B cell (primary cell): Measurements from ENCODE around the gene SCGB2A2. TPM values are rescaled to one million over a fixed set of nuclear protein-coding genes. Genes with fewer than 3 reads are reported as not detected.

Experiments
- ATAC-seq: fragments of 200-7000 bp; cut with Tn5 transposase; one replicate; pipeline ENCODE4 v1.10.0; 2021; ENCODE audit warnings: low read depth, mild to moderate bottlenecking, moderate number of reproducible peaks, moderate library complexity
- CTCF ChIA-PET: fragments of 350-600 bp; sonication (Branson Sonifier 250); formaldehyde crosslinking; loops from one replicate; lab custom pipeline; 2021; ENCODE audit warnings: antibody characterized with exemption, inconsistent platforms; lab: Charles Lee
- POLR2A ChIA-PET: fragments of 350-600 bp; sonication (Branson Sonifier 250); formaldehyde crosslinking; loops from one replicate; lab custom pipeline; 2021; ENCODE audit warnings: antibody characterized with exemption; lab: Charles Lee
- DNase-seq: peaks from one replicate; pipeline ENCODE4 v3.0.0; 2013
- H2AFZ ChIP-seq: 2 replicates; pipeline ENCODE4 v1.6.1; 2012; ENCODE audit warnings: mild to moderate bottlenecking, low read depth, low read length; ENCODE audit not compliant: insufficient read depth, poor library complexity, severe bottlenecking
- H3K27ac ChIP-seq, 2 donors: 1 replicate in 1 of 2; 2 replicates in 1 of 2; pipeline ENCODE4 v1.5.1; 2012 to 2013; ENCODE audit warnings: low read length in 2 of 2, mild to moderate bottlenecking in 2 of 2, moderate library complexity in 1 of 2
- H3K27me3 ChIP-seq, 4 experiments: fragments of 200-600 bp in 1 of 4; sonication (generic) in 1 of 4; replicated peaks in 1 of 4; 1 replicate in 2 of 4; 2 replicates in 2 of 4; pipeline versions ENCODE4 v1.6.1 to v1.7.0; 2013 to 2016; ENCODE audit warnings: low read length in 3 of 4, mild to moderate bottlenecking in 2 of 4, mixed read lengths in 1 of 4, moderate library complexity in 1 of 4; ENCODE audit not compliant: insufficient read depth in 4 of 4, control insufficient read depth in 3 of 4; ENCODE audit errors: control extremely low read depth in 1 of 4
- H3K36me3 ChIP-seq, 2 experiments: replicated peaks in 1 of 2; 1 replicate in 1 of 2; 2 replicates in 1 of 2; pipeline versions ENCODE4 v1.6.1 to v1.7.1; 2013; ENCODE audit warnings: low read length in 1 of 2; ENCODE audit not compliant: insufficient read depth in 2 of 2, control insufficient read depth in 1 of 2; ENCODE audit errors: control extremely low read depth in 1 of 2, extremely low read depth in 1 of 2
- H3K4me1 ChIP-seq, 2 donors: fragments of 200-600 bp in 1 of 2; sonication (generic) in 1 of 2; 1 replicate in 1 of 2; 2 replicates in 1 of 2; pipeline versions ENCODE4 v1.5.1 to v1.6.1; 2013 to 2017; ENCODE audit warnings: low read length in 2 of 2; ENCODE audit not compliant: control insufficient read depth in 2 of 2, insufficient read depth in 2 of 2
- H3K4me2 ChIP-seq: replicated peaks from 2 replicates; pipeline ENCODE3; 2012; ENCODE audit warnings: mild to moderate bottlenecking, low read depth, low read length; ENCODE audit not compliant: poor library complexity, severe bottlenecking
- H3K4me3 ChIP-seq, 5 experiments: fragments of 200-600 bp in 1 of 5; sonication (generic) in 1 of 5; 1 replicate in 3 of 5; 2 replicates in 2 of 5; pipeline versions ENCODE4 v1.5.1 to v1.7.0; 2011 to 2016; ENCODE audit warnings: low read length in 4 of 5, mild to moderate bottlenecking in 4 of 5, low read depth in 2 of 5, control low read depth in 1 of 5, moderate library complexity in 1 of 5; ENCODE audit not compliant: insufficient read depth in 1 of 5; ENCODE audit errors: control extremely low read depth in 1 of 5, extremely low read depth in 1 of 5
- H3K79me2 ChIP-seq: fragments of 200-600 bp; sonication (generic); one replicate; pipeline ENCODE4 v1.6.0; 2016; ENCODE audit warnings: low read length; ENCODE audit not compliant: control insufficient read depth, insufficient read depth
- H3K9ac ChIP-seq: fragments of 200-600 bp; sonication (generic); 2 replicates; pipeline ENCODE4 v1.6.1; 2017; ENCODE audit warnings: mild to moderate bottlenecking, low read length, moderate library complexity
- H3K9me3 ChIP-seq, 3 donors: one replicate each; pipeline versions ENCODE4 v1.6.1 to v1.7.1; 2013; ENCODE audit warnings: low read length in 2 of 3; ENCODE audit not compliant: control insufficient read depth in 2 of 3, insufficient read depth in 1 of 3; ENCODE audit errors: control extremely low read depth in 1 of 3
- H4K20me1 ChIP-seq: 2 replicates; pipeline ENCODE4 v1.6.0; 2012; ENCODE audit warnings: mild to moderate bottlenecking, low read length; ENCODE audit not compliant: insufficient read depth, control insufficient read depth, poor library complexity, severe bottlenecking
- H3K27ac Mint-ChIP-seq: one replicate; pipeline ENCODE4 v1.8.0; 2021; ENCODE audit warnings: mixed read lengths
- H3K27me3 Mint-ChIP-seq: one replicate; pipeline ENCODE4 v1.8.0; 2021; ENCODE audit warnings: mixed read lengths
- H3K4me1 Mint-ChIP-seq: one replicate; pipeline ENCODE4 v1.8.0; 2021; ENCODE audit warnings: mixed read lengths
- H3K4me3 Mint-ChIP-seq: one replicate; pipeline ENCODE4 v1.8.0; 2021; ENCODE audit warnings: mixed read lengths
- H3K9me3 Mint-ChIP-seq: one replicate; pipeline ENCODE4 v1.8.0; 2022; ENCODE audit warnings: mixed read lengths; ENCODE audit not compliant: insufficient read depth
- CTCF ChIP-seq: fragments of 200-600 bp; IDR thresholded peaks from one replicate; pipeline ENCODE4 v1.8.0; 2022; ENCODE audit warnings: antibody characterized with exemption, mild to moderate bottlenecking
- EZH2 ChIP-seq: IDR thresholded peaks from 2 replicates; pipeline ENCODE4 v1.6.1; 2012; ENCODE audit warnings: borderline replicate concordance, low read depth, mild to moderate bottlenecking, moderate library complexity, low read length; ENCODE audit not compliant: insufficient read depth, poor library complexity, severe bottlenecking
- WGBS: methylation state at CpG from one replicate; pipeline ENCODE4 v1.1.5; 2013; ENCODE audit warnings: missing lambda C conversion rate; ENCODE audit not compliant: insufficient coverage; 5-methylcytosine and 5-hydroxymethylcytosine counted together
- intact Hi-C: fragments of 100-400 bp; cut with micrococcal nuclease; formaldehyde crosslinking; loops from one replicate; pipeline ENCODE4 v1.10.0; 2022
- polyA plus RNA-seq: library from polyadenylated mRNA; depleted of rRNA; stranded (reverse); fragments of >200 nt; gene quantifications from 2 replicates; pipeline ENCODE4 v1.2.3, GENCODE V29; 2012
- total RNA-seq, 2 donors: library from RNA; stranded (reverse); fragments of 120-200 nt in 1 of 2; gene quantifications; 1 replicate in 1 of 2; 2 replicates in 1 of 2; pipeline versions ENCODE4 v1.2.3 to v1.2.4, GENCODE V29; 2013 to 2022

Gene SCGB2A2
- total and polyA plus RNA-seq, 2 donors (not counting 1 experiment from before 2014, with no cell fraction given), result not detected

GRCh38 chr11:62298975-62299374, 29.0 kb downstream of the SCGB2A2 start, which contains the start of gene SCGB1D4:
TSS of gene SCGB1D4 (minus strand) at chr11:62299075. CDS start at chr11:62299010, 65 bp downstream.
- DNase-seq (no peak), ATAC-seq (no peak)
- Histone ChIP-seq H3K9me3 (no peaks in the 10 kb centered on the region), H3K4me2 (no peak within 1 kb of the TSS), H4K20me1 (no peaks in the 10 kb centered on the region), H2AFZ (no peak within 1 kb of the TSS), H3K79me2 (no peaks in the 10 kb centered on the region), H3K9ac (no peak within 1 kb of the TSS), H3K4me3 (no peak within 1 kb of the TSS), H3K4me1 (no peaks in the 10 kb centered on the region), H3K27me3 (peaks cover 0 to 17% (median 4%) of the 10 kb centered on the region in 4 experiments), H3K36me3 (no peaks in the 10 kb centered on the region), H3K27ac (no peak within 1 kb of the TSS)
- TF ChIP-seq EZH2 (no peak), CTCF (no peak)
- no peak within 1 kb of the TSS for H3K27ac Mint-ChIP-seq
- no peaks in the 10 kb centered on the region for H3K9me3 Mint-ChIP-seq
- CTCF ChIA-PET, result no interaction called here
- POLR2A ChIA-PET, result no interaction called here
- no peak within 1 kb of the TSS for H3K4me3 Mint-ChIP-seq
- 77% methylated on average over 7 of the region's 7 CpGs for WGBS
- intact Hi-C loops, result no loop called here
- peaks cover 59% of the 10 kb centered on the region for H3K27me3 Mint-ChIP-seq
- no peaks in the 10 kb centered on the region for H3K4me1 Mint-ChIP-seq

- Histone ChIP-seq H3K9me3 (peaks cover 2 to 7% (median 4%) of the 10 kb centered on the region in 3 donors), H3K27ac (no peak overlapping the region), H4K20me1 (no peaks in the 10 kb centered on the region), H3K36me3 (no peaks in the 10 kb centered on the region), H3K4me2 (no peak overlapping the region), H2AFZ (no peak overlapping the region), H3K27me3 (peaks cover 0 to 13% (median 3%) of the 10 kb centered on the region in 4 experiments), H3K9ac (no peak overlapping the region), H3K4me3 (no peak overlapping the region), H3K79me2 (no peaks in the 10 kb centered on the region), H3K4me1 (peaks cover 0 to 3% of the 10 kb centered on the region in 2 donors)
- intact Hi-C loops, result no loop called here
- peaks cover 3% of the 10 kb centered on the region for H3K4me1 Mint-ChIP-seq
- ChIA-PET CTCF (interaction anchor here (0.6 to 1.2 kb wide), 2 partner anchors 40 to 514 kb away, joined by 3 read pairs; no protein-coding TSS in a partner anchor), POLR2A (no interaction called here)
- peaks cover 45% of the 10 kb centered on the region for H3K27me3 Mint-ChIP-seq
- TF ChIP-seq CTCF, result no peak
- no peak for TF ChIP-seq EZH2
- no peak overlapping the region for H3K27ac Mint-ChIP-seq
- WGBS, result 78% methylated on average over 1 of the region's 6 CpGs
- DNase-seq (no peak), ATAC-seq (no peak)
- H3K4me3 Mint-ChIP-seq, result no peak overlapping the region
- H3K9me3 Mint-ChIP-seq, result peaks cover 6% of the 10 kb centered on the region
Observed at GRCh38 chr11:62306227-62306626, 36.3 kb downstream of the SCGB2A2 start.
